ENCODE data around the gene RAB26.

GRCh38 chr16:2170080-2170479, 21.7 kb downstream of the RAB26 start:
- TF ChIP-seq EZH2 (IDR thresholded peaks at IDR 0.05) = no peak
- no peak for TF ChIP-seq POLR2AphosphoS5 (IDR thresholded peaks at IDR 0.05; ENCODE audit: borderline replicate concordance, low read depth, low read length)
